Parathyroid adenoma (tissue), 2 donors: ENCODE results near the gene TBC1D22A.

ENCODE experiments used
- H2AFZ ChIP-seq: fragments of 300-600 bp; sonication (generic); one replicate; pipeline ENCODE4 v1.7.0; 2017; ENCODE audit warnings: antibody characterized with exemption, mild to moderate bottlenecking
- H3K27ac ChIP-seq: fragments of 300-600 bp; sonication (generic); one replicate; pipeline ENCODE4 v1.7.0; 2017
- H3K27me3 ChIP-seq: fragments of 300-600 bp; sonication (generic); one replicate; pipeline ENCODE4 v1.7.0; 2017; ENCODE audit warnings: low read length; ENCODE audit not compliant: control insufficient read depth, insufficient read depth
- H3K36me3 ChIP-seq: fragments of 300-600 bp; sonication (generic); one replicate; pipeline ENCODE4 v1.7.0; 2017; ENCODE audit warnings: low read length; ENCODE audit not compliant: control insufficient read depth, insufficient read depth
- H3K4me1 ChIP-seq: fragments of 300-600 bp; sonication (generic); one replicate; pipeline ENCODE4 v1.7.0; 2017; ENCODE audit warnings: control low read depth
- H3K4me2 ChIP-seq: fragments of 300-600 bp; sonication (generic); one replicate; pipeline ENCODE4 v1.7.0; 2017; ENCODE audit warnings: low read length
- H3K4me3 ChIP-seq: fragments of 300-600 bp; sonication (generic); one replicate; pipeline ENCODE4 v1.7.0; 2017; ENCODE audit warnings: low read depth, low read length
- H3K79me2 ChIP-seq: fragments of 300-600 bp; sonication (generic); one replicate; pipeline ENCODE4 v1.7.0; 2017; ENCODE audit warnings: control low read depth
- H3K9ac ChIP-seq: fragments of 300-600 bp; sonication (generic); one replicate; pipeline ENCODE4 v1.7.0; 2017; ENCODE audit warnings: mild to moderate bottlenecking
- H3K9me3 ChIP-seq: fragments of 300-600 bp; sonication (generic); one replicate; pipeline ENCODE4 v1.7.0; 2017; ENCODE audit warnings: low read length; ENCODE audit not compliant: control insufficient read depth
- CTCF ChIP-seq: fragments of 300-600 bp; sonication (generic); IDR thresholded peaks from one replicate; pipeline ENCODE4 v1.7.0; 2017; ENCODE audit warnings: antibody characterized with exemption, mild to moderate bottlenecking
- donor health status: primary hyperparathyroidism.

TBC1D22A gene

GRCh38 chr22:47083379-47083986, 321.0 kb downstream of the TBC1D22A start:
- Histone ChIP-seq H3K36me3 (no peaks in the 10 kb centered on the region), H3K27me3 (no peaks in the 10 kb centered on the region), H3K27ac (no peak overlapping the region), H3K4me3 (no peak overlapping the region), H3K4me2 (no peak overlapping the region), H3K4me1 (no peaks in the 10 kb centered on the region), H3K9me3 (no peaks in the 10 kb centered on the region), H2AFZ (no peak overlapping the region), H3K79me2 (no peaks in the 10 kb centered on the region), H3K9ac (no peak overlapping the region)
- no peak for TF ChIP-seq CTCF

GRCh38 chr22:47084226-47084625, 321.8 kb downstream of the TBC1D22A start:
- Histone ChIP-seq H3K4me3 (no peak overlapping the region), H3K9me3 (no peaks in the 10 kb centered on the region), H3K4me1 (no peaks in the 10 kb centered on the region), H3K4me2 (no peak overlapping the region), H3K9ac (no peak overlapping the region), H3K27me3 (no peaks in the 10 kb centered on the region), H3K79me2 (no peaks in the 10 kb centered on the region), H3K36me3 (no peaks in the 10 kb centered on the region), H3K27ac (no peak overlapping the region), H2AFZ (no peak overlapping the region)
- no peak for TF ChIP-seq CTCF

GRCh38 chr22:47086596-47087248, 324.3 kb downstream of the TBC1D22A start:
- no peaks in the 10 kb centered on the region for H3K79me2 ChIP-seq
- no peak overlapping the region for H3K9ac ChIP-seq
- no peak for TF ChIP-seq CTCF
- H3K4me3 ChIP-seq, result no peak overlapping the region
- H3K27me3 ChIP-seq, result no peaks in the 10 kb centered on the region
- no peaks in the 10 kb centered on the region for H3K9me3 ChIP-seq
- H3K36me3 ChIP-seq, result no peaks in the 10 kb centered on the region
- H2AFZ ChIP-seq, result no peak overlapping the region
- H3K4me1 ChIP-seq, result no peaks in the 10 kb centered on the region
- peak overlapping the region; percentile 5 for H3K4me2 ChIP-seq
- no peak overlapping the region for H3K27ac ChIP-seq

GRCh38 chr22:47088480-47089158, 326.2 kb downstream of the TBC1D22A start:
- H3K4me3 ChIP-seq, result no peak overlapping the region
- H3K27me3 ChIP-seq, result no peaks in the 10 kb centered on the region
- no peak overlapping the region for H3K27ac ChIP-seq
- TF ChIP-seq CTCF, result no peak
- H3K36me3 ChIP-seq, result no peaks in the 10 kb centered on the region
- no peaks in the 10 kb centered on the region for H3K9me3 ChIP-seq
- no peak overlapping the region for H3K4me2 ChIP-seq
- H2AFZ ChIP-seq, result no peak overlapping the region
- H3K79me2 ChIP-seq, result no peaks in the 10 kb centered on the region
- no peak overlapping the region for H3K9ac ChIP-seq
- no peaks in the 10 kb centered on the region for H3K4me1 ChIP-seq
